HG03432 (cell line): Measurements from ENCODE around the gene LIPH.

ENCODE experiments used
- ATAC-seq: cut with Tn5 transposase; IDR thresholded peaks from one replicate; pipeline ENCODE4 v1.9.1; 2021; ENCODE audit warnings: mild to moderate bottlenecking, moderate library complexity; ENCODE audit not compliant: unreplicated experiment

LIPH gene

GRCh38 chr3:185549122-185549521 lies 3.3 kb downstream of the LIPH start:
- ATAC-seq: no peak

- ATAC-seq: no peak
Observed at GRCh38 chr3:185540695-185541094, 11.7 kb downstream of the LIPH start.

- ATAC-seq: no peak
Observed at GRCh38 chr3:185539934-185540333, 12.5 kb downstream of the LIPH start.

GRCh38 chr3:185537369-185537970 lies 14.9 kb downstream of the LIPH start:
- peak; percentile 99 for ATAC-seq

- no peak for ATAC-seq
Observed at GRCh38 chr3:185534511-185534910, 17.9 kb downstream of the LIPH start.

- ATAC-seq: no peak
Observed at GRCh38 chr3:185532901-185533300, 19.5 kb downstream of the LIPH start.

- no peak for ATAC-seq
Observed at GRCh38 chr3:185530856-185531255, 21.5 kb downstream of the LIPH start.

GRCh38 chr3:185528532-185528931 lies 23.9 kb downstream of the LIPH start:
- no peak for ATAC-seq

GRCh38 chr3:185527364-185527763 lies 25.0 kb downstream of the LIPH start:
- ATAC-seq: no peak

GRCh38 chr3:185526349-185526951 lies 25.9 kb downstream of the LIPH start:
- no peak for ATAC-seq

GRCh38 chr3:185521349-185522138 lies 30.8 kb downstream of the LIPH start:
- no peak for ATAC-seq

- ATAC-seq: no peak
Observed at GRCh38 chr3:185519021-185519420, 33.4 kb downstream of the LIPH start.

- no peak for ATAC-seq
Observed at GRCh38 chr3:185517387-185518130, 34.8 kb downstream of the LIPH start.

- no peak for ATAC-seq
Observed at GRCh38 chr3:185511711-185512110, 40.7 kb downstream of the LIPH start.

- ATAC-seq: no peak
Observed at GRCh38 chr3:185508335-185508991, 43.9 kb downstream of the LIPH start.

GRCh38 chr3:185507883-185508282 lies 44.5 kb downstream of the LIPH start:
- no peak for ATAC-seq

- no peak for ATAC-seq
Observed at GRCh38 chr3:185504636-185505035, 47.8 kb downstream of the LIPH start.

- ATAC-seq: no peak
Observed at GRCh38 chr3:185503521-185503920, 48.9 kb downstream of the LIPH start.

GRCh38 chr3:185502987-185503386 lies 49.4 kb downstream of the LIPH start:
- no peak for ATAC-seq

- peak; percentile 97 for ATAC-seq
Observed at GRCh38 chr3:185498503-185499396, 53.6 kb downstream of the LIPH start, which contains the start of gene TMEM41A. TSS of gene TMEM41A (minus strand) at chr3:185499035. CDS start at chr3:185498961, 74 bp downstream.
